ENCODE measurements around the gene CXCL16. TPM values are rescaled to one million over a fixed set of nuclear protein-coding genes. Genes with fewer than 3 reads are reported as not detected.

The CXCL16 gene
- total RNA-seq, 1 donor from 2014 or later = 12.5 TPM

- H3K27ac ChIP-seq = no peak overlapping the region
Measured at GRCh38 chr17:4719684-4720221, 20.0 kb downstream of the CXCL16 start.

GRCh38 chr17:4719146-4719545 lies 20.6 kb downstream of the CXCL16 start:
- no peak for DNase-seq (ENCODE audit: low spot score in 2 of 2)
- peaks cover 0 to 3% of the 10 kb centered on the region in 2 donors for H3K4me1 ChIP-seq
- H3K36me3 ChIP-seq = peaks cover 0 to 25% of the 10 kb centered on the region in 2 donors
- no peaks in the 10 kb centered on the region for H3K9me3 ChIP-seq
- intact Hi-C loops (cut with DNase I) = no loop called here
- no peak for TF ChIP-seq CTCF (IDR thresholded peaks at IDR 0.05)
- no peaks in the 10 kb centered on the region for H3K27me3 ChIP-seq
- no peak overlapping the region for H3K27ac ChIP-seq
- no peak overlapping the region for H3K4me3 ChIP-seq

More at GRCh38 chr17:4719684-4720221, 20.0 kb downstream of the CXCL16 start:
- Histone ChIP-seq H3K4me1 (peaks cover 0 to 3% of the 10 kb centered on the region in 2 donors), H3K4me3 (no peak overlapping the region), H3K9me3 (no peaks in the 10 kb centered on the region), H3K36me3 (peaks cover 0 to 25% of the 10 kb centered on the region in 2 donors), H3K27me3 (no peaks in the 10 kb centered on the region)
- intact Hi-C loops (cut with DNase I) = no loop called here
- no peak for DNase-seq (ENCODE audit: low spot score in 2 of 2)
- no peak for TF ChIP-seq CTCF (IDR thresholded peaks at IDR 0.05)

- Histone ChIP-seq H3K27ac (no peak overlapping the region), H3K27me3 (no peaks in the 10 kb centered on the region), H3K4me1 (peaks cover 0 to 3% of the 10 kb centered on the region in 2 donors), H3K4me3 (no peak overlapping the region), H3K36me3 (peaks cover 0 to 25% of the 10 kb centered on the region in 2 donors), H3K9me3 (no peaks in the 10 kb centered on the region)
- no peak for DNase-seq (ENCODE audit: low spot score in 2 of 2)
- TF ChIP-seq CTCF (IDR thresholded peaks at IDR 0.05) = no peak
- intact Hi-C loops (cut with DNase I) = no loop called here
Measured at GRCh38 chr17:4718276-4718675, 21.5 kb downstream of the CXCL16 start.

GRCh38 chr17:4717791-4718190 lies 21.9 kb downstream of the CXCL16 start:
- Histone ChIP-seq H3K9me3 (no peaks in the 10 kb centered on the region), H3K4me1 (peaks cover 0 to 3% of the 10 kb centered on the region in 2 donors), H3K27ac (no peak overlapping the region), H3K27me3 (no peaks in the 10 kb centered on the region), H3K4me3 (no peak overlapping the region), H3K36me3 (peaks cover 0 to 25% of the 10 kb centered on the region in 2 donors)
- no peak for DNase-seq (ENCODE audit: low spot score in 2 of 2)
- intact Hi-C loops (cut with DNase I) = no loop called here
- no peak for TF ChIP-seq CTCF (IDR thresholded peaks at IDR 0.05)

GRCh38 chr17:4716081-4716480 lies 23.6 kb downstream of the CXCL16 start:
- no peak for TF ChIP-seq CTCF (IDR thresholded peaks at IDR 0.05)
- no peak for DNase-seq (ENCODE audit: low spot score in 2 of 2)
- Histone ChIP-seq H3K4me3 (no peak overlapping the region), H3K36me3 (peaks cover 0 to 25% of the 10 kb centered on the region in 2 donors), H3K4me1 (peaks cover 0 to 3% of the 10 kb centered on the region in 2 donors), H3K27me3 (no peaks in the 10 kb centered on the region), H3K27ac (no peak overlapping the region), H3K9me3 (no peaks in the 10 kb centered on the region)
- intact Hi-C loops (cut with DNase I) = no loop called here

Measured in ascending aorta (tissue), 2 donors.